H9 (cell line): ENCODE data around the gene CATSPER1. TPM values are rescaled to one million over a fixed set of nuclear protein-coding genes. Genes with fewer than 3 reads are reported as not detected.

ENCODE experiments used
- DNase-seq: peaks from one replicate; pipeline ENCODE4 v3.0.0-alpha.2; 2017
- H2AFZ ChIP-seq: one replicate; pipeline ENCODE4 v1.6.1; 2013; ENCODE audit warnings: mild to moderate bottlenecking, low read length, control low read depth, moderate library complexity
- H2AK5ac ChIP-seq: 2 replicates; pipeline ENCODE4 v1.6.1; 2013; ENCODE audit warnings: low read length, control low read depth, mixed read lengths; ENCODE audit not compliant: insufficient read length
- H2BK120ac ChIP-seq: one replicate; pipeline ENCODE4 v1.6.1; 2013; ENCODE audit warnings: low read depth, mild to moderate bottlenecking, low read length, control low read depth, inconsistent platforms; ENCODE audit not compliant: poor library complexity, severe bottlenecking
- H2BK12ac ChIP-seq: 2 replicates; pipeline ENCODE4 v1.6.1; 2013; ENCODE audit warnings: low read length, control low read depth, mixed read lengths, low read depth; ENCODE audit not compliant: insufficient read length
- H2BK15ac ChIP-seq: 2 replicates; pipeline ENCODE4 v1.6.1; 2013; ENCODE audit warnings: low read depth, low read length, control low read depth
- H2BK20ac ChIP-seq: one replicate; pipeline ENCODE4 v1.6.1; 2013; ENCODE audit warnings: low read depth, mild to moderate bottlenecking, low read length, control low read depth, inconsistent platforms; ENCODE audit not compliant: poor library complexity, severe bottlenecking
- H2BK5ac ChIP-seq: 2 replicates; pipeline ENCODE4 v1.6.1; 2013; ENCODE audit warnings: low read length, control low read depth, mixed read lengths; ENCODE audit not compliant: insufficient read length
- H3K14ac ChIP-seq: 2 replicates; pipeline ENCODE4 v1.6.1; 2013; ENCODE audit warnings: low read length, control low read depth; ENCODE audit not compliant: insufficient read depth
- H3K18ac ChIP-seq: 2 replicates; pipeline ENCODE4 v1.6.1; 2013; ENCODE audit warnings: low read depth, mild to moderate bottlenecking, mixed read lengths, low read length, control low read depth; ENCODE audit not compliant: insufficient read length
- H3K23ac ChIP-seq: 2 replicates; pipeline ENCODE4 v1.6.1; 2013; ENCODE audit warnings: low read length, control low read depth, mixed read lengths, low read depth; ENCODE audit not compliant: insufficient read length
- H3K23me2 ChIP-seq: 2 replicates; pipeline ENCODE4 v1.6.1; 2013; ENCODE audit warnings: low read depth, mild to moderate bottlenecking, mixed read lengths, low read length, control low read depth; ENCODE audit not compliant: insufficient read length, poor library complexity, severe bottlenecking
- H3K27ac ChIP-seq: 2 replicates; pipeline ENCODE4 v1.5.1; 2013; ENCODE audit warnings: low read length, control low read depth, mixed read lengths, low read depth; ENCODE audit not compliant: insufficient read length
- H3K27me3 ChIP-seq: 2 replicates; pipeline ENCODE4 v1.6.1; 2013; ENCODE audit warnings: low read length, control low read depth, inconsistent platforms; ENCODE audit not compliant: insufficient read depth
- H3K4ac ChIP-seq: 2 replicates; pipeline ENCODE4 v1.6.1; 2013; ENCODE audit warnings: low read depth, mild to moderate bottlenecking, control low read depth, inconsistent platforms, low read length, moderate library complexity
- H3K4me1 ChIP-seq: 2 replicates; pipeline ENCODE4 v1.6.1; 2013; ENCODE audit warnings: low read length, control low read depth, inconsistent platforms; ENCODE audit not compliant: insufficient read depth
- H3K4me2 ChIP-seq: 2 replicates; pipeline ENCODE4 v1.6.1; 2013; ENCODE audit warnings: low read length, control low read depth, mixed read lengths; ENCODE audit not compliant: insufficient read length, insufficient read depth
- H3K56ac ChIP-seq: 2 replicates; pipeline ENCODE4 v1.6.1; 2013; ENCODE audit warnings: low read depth, mild to moderate bottlenecking, mixed read lengths, low read length, control low read depth; ENCODE audit not compliant: insufficient read length
- H3K79me1 ChIP-seq: 2 replicates; pipeline ENCODE4 v1.6.1; 2013; ENCODE audit warnings: low read depth, mild to moderate bottlenecking, moderate library complexity, low read length, control low read depth, inconsistent platforms; ENCODE audit not compliant: insufficient read depth, poor library complexity, severe bottlenecking
- H3K79me2 ChIP-seq: 2 replicates; pipeline ENCODE4 v1.6.1; 2013; ENCODE audit warnings: low read length, control low read depth, inconsistent platforms; ENCODE audit not compliant: insufficient read depth
- H3K9ac ChIP-seq: 2 replicates; pipeline ENCODE4 v1.6.1; 2013; ENCODE audit warnings: low read length, control low read depth, mixed read lengths; ENCODE audit not compliant: insufficient read length; ENCODE audit errors: extremely low read depth
- H3K9me3 ChIP-seq: one replicate; pipeline ENCODE4 v1.6.1; 2013; ENCODE audit warnings: low read depth, low read length, inconsistent platforms; ENCODE audit not compliant: control insufficient read depth
- H3T11ph ChIP-seq: one replicate; pipeline ENCODE4 v1.6.1; 2013; ENCODE audit warnings: mild to moderate bottlenecking, low read length, control low read depth, inconsistent platforms
- H4K20me1 ChIP-seq: one replicate; pipeline ENCODE4 v1.6.1; 2013; ENCODE audit not compliant: control insufficient read depth, insufficient read length, insufficient read depth
- H4K5ac ChIP-seq: 2 replicates; pipeline ENCODE4 v1.6.1; 2013; ENCODE audit warnings: low read depth, mild to moderate bottlenecking, mixed read lengths, low read length, control low read depth; ENCODE audit not compliant: insufficient read length
- H4K8ac ChIP-seq: replicated peaks from 2 replicates; pipeline ENCODE4 v1.6.1; 2013; ENCODE audit warnings: low read length, control low read depth, mixed read lengths, low read depth; ENCODE audit not compliant: insufficient read length
- H4K91ac ChIP-seq: 2 replicates; pipeline ENCODE4 v1.6.1; 2013; ENCODE audit warnings: low read depth, mild to moderate bottlenecking, moderate library complexity, mixed read lengths, low read length, control low read depth; ENCODE audit not compliant: insufficient read length
- H3K27ac Mint-ChIP-seq, 3 experiments: 2 replicates in 2 of 3; 3 replicates in 1 of 3; pipeline ENCODE4 v1.8.0; 2020 to 2021; ENCODE audit warnings: mixed read lengths in 3 of 3, mild to moderate bottlenecking in 1 of 3, moderate library complexity in 1 of 3
- H3K27me3 Mint-ChIP-seq: 2 replicates; pipeline ENCODE4 v1.8.0; 2021; ENCODE audit warnings: low read depth, mild to moderate bottlenecking, moderate library complexity, mixed read lengths
- H3K36me3 Mint-ChIP-seq, 3 experiments: 2 replicates in 2 of 3; 3 replicates in 1 of 3; pipeline ENCODE4 v1.8.0; 2020 to 2021; ENCODE audit warnings: low read depth in 3 of 3, mixed read lengths in 3 of 3; ENCODE audit not compliant: insufficient read depth in 1 of 3
- H3K4me1 Mint-ChIP-seq, 2 experiments: 2 replicates each; pipeline ENCODE4 v1.8.0; 2020; ENCODE audit warnings: mixed read lengths in 2 of 2
- H3K4me3 Mint-ChIP-seq, 2 experiments: 2 replicates in 1 of 2; 3 replicates in 1 of 2; pipeline ENCODE4 v1.8.0; 2020 to 2021; ENCODE audit warnings: mild to moderate bottlenecking in 2 of 2, mixed read lengths in 2 of 2, moderate library complexity in 1 of 2
- H3K9me3 Mint-ChIP-seq, 2 experiments: 2 replicates in 1 of 2; 3 replicates in 1 of 2; pipeline ENCODE4 v1.8.0; 2020; ENCODE audit warnings: mild to moderate bottlenecking in 2 of 2, mixed read lengths in 2 of 2, moderate library complexity in 1 of 2
- CTCF ChIP-seq: fragments of 200-600 bp; sonication (generic); conservative IDR thresholded peaks from 3 replicates; pipeline ENCODE4 v1.8.0; 2021; ENCODE audit warnings: antibody characterized with exemption, mild to moderate bottlenecking
- WGBS: extraction: QIAGEN DNeasy Blood & Tissue Kit; methylation state at CpG from one replicate; pipeline ENCODE4 v1.1.7; 2013; ENCODE audit warnings: missing lambda C conversion rate, low lambda C conversion rate, mixed read lengths; ENCODE audit not compliant: insufficient read length; ENCODE audit errors: extremely low coverage; 5-methylcytosine and 5-hydroxymethylcytosine counted together
- total RNA-seq: library from RNA; stranded (reverse); gene quantifications from 2 replicates; pipeline ENCODE4 v1.2.1, GENCODE V29; 2021

Gene CATSPER1
- total RNA-seq, 1 experiment from 2014 or later, result not detected

- H2BK12ac ChIP-seq, result no peak overlapping the region
- no peak for TF ChIP-seq CTCF
- H3K23me2 ChIP-seq, result no peaks in the 10 kb centered on the region
- H2AFZ ChIP-seq, result no peak overlapping the region
- H3K79me1 ChIP-seq, result no peaks in the 10 kb centered on the region
- H4K20me1 ChIP-seq, result no peaks in the 10 kb centered on the region
- H3K23ac ChIP-seq, result no peak overlapping the region
- H3K4ac ChIP-seq, result no peak overlapping the region
- H2BK5ac ChIP-seq, result no peak overlapping the region
- Mint-ChIP-seq H3K9me3 (no peaks in the 10 kb centered on the region), H3K27ac (no peak overlapping the region), H3K4me1 (no peaks in the 10 kb centered on the region), H3K36me3 (peaks cover 16 to 42% (median 40%) of the 10 kb centered on the region in 3 experiments; a peak in 6 of 7 replicates), H3K27me3 (no peaks in the 10 kb centered on the region; the same call in 1 of the 2 replicates), H3K4me3 (no peak overlapping the region)
- H2AK5ac ChIP-seq, result no peak overlapping the region
- WGBS, result no CpG with 5 or more reads among the region's 34 CpGs
- no peaks in the 10 kb centered on the region for H3K79me2 ChIP-seq
- H2BK15ac ChIP-seq, result no peak overlapping the region
- no peak for DNase-seq
- no peak overlapping the region for H3K56ac ChIP-seq
- no peak overlapping the region for H4K5ac ChIP-seq
- no peaks in the 10 kb centered on the region for H3K9me3 ChIP-seq
- H2BK120ac ChIP-seq, result no peak overlapping the region
- no peak overlapping the region for H3K27ac ChIP-seq
- no peak overlapping the region for H3K4me2 ChIP-seq
- H3K4me1 ChIP-seq, result no peaks in the 10 kb centered on the region
- H3K18ac ChIP-seq, result no peak overlapping the region
- H4K91ac ChIP-seq, result no peak overlapping the region
- no peak overlapping the region for H3K14ac ChIP-seq
- no peak overlapping the region for H4K8ac ChIP-seq
- no peak overlapping the region for H3K9ac ChIP-seq
- no peak overlapping the region for H2BK20ac ChIP-seq
- no peak overlapping the region for H3T11ph ChIP-seq
- no peaks in the 10 kb centered on the region for H3K27me3 ChIP-seq
Measured at GRCh38 chr11:65978391-65979238, 47.7 kb downstream of the CATSPER1 start.
